Epithelial cell of proximal tubule (primary cell): ENCODE measurements around the gene ARHGEF17. TPM values are rescaled to one million over a fixed set of nuclear protein-coding genes. Genes with fewer than 3 reads are reported as not detected.

Experiments
- DNase-seq: peaks from one replicate; pipeline ENCODE4 v3.0.0-alpha.2; 2011; ENCODE audit warnings: low read depth
- H3K4me3 ChIP-seq: 2 replicates; pipeline ENCODE4 v1.5.1; 2011; ENCODE audit warnings: low read depth, mild to moderate bottlenecking, low read length
- CTCF ChIP-seq: conservative IDR thresholded peaks from 2 replicates; pipeline ENCODE4 v1.5.1; 2012; ENCODE audit warnings: low read depth, mild to moderate bottlenecking, low read length
- total RNA-seq: library from RNA; depleted of rRNA; stranded (reverse); fragments of >200 nt; gene quantifications from 2 replicates; pipeline ENCODE4 v1.2.3, GENCODE V29; 2015

ARHGEF17 gene
- total RNA-seq, 1 donor from 2014 or later = 26.4 TPM

DNA sequence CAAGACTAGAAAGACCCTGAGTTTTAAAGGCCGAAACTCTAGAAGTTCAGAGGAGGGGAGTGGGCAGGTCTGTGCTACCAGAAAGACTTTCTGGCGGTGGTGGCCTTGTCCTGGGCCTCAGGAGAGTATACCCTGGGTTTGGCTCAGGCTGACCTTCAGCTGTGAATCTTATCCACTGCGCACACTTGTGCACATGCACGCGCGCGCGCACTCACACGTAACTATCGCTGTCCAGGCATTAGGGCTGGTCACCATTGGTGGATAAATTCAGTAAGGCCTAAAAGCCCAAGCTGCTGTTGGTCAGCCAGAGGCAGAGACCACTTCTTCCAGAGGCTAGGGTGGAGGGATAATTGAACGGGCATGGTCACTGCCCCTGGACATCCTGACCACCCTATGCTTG lies 25.1 kb downstream of the ARHGEF17 start:
- no peak for DNase-seq
- no peak overlapping the region for H3K4me3 ChIP-seq
- no peak for TF ChIP-seq CTCF

DNA sequence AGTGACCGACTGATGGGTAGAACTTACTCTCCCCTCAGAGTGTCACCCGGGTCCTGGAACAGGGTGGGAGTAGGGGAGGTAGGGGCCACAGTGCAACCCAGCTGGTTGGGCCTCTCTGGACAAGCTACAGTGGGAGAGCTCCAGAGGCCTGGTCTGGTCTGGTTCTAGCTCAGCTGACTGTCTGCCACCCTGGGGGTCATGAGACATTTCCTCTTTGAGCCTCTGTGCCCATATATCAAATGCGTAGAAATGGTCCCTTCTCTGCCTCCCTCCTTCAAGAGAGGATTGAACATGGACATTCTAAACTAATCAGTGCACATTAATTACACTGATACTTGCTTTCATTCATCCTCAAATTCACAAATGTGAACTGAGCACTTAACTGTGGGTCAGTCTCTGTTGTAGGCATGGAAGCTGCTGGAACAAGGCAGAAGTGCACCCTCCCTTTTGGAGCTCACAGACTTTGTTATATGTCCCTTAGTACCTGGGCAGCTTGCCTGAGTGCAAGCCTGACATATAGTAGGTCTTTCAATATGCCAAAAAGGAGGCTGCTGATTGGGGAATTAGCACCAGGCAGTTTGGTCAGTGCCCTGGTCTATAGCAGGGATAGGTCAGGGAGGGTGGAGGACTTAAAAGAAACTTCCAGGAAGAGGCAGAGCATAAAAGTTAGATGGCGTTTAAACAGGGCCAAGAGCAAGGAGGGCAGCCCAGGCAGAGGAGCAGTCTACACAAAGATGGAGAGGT lies 25.7 kb downstream of the ARHGEF17 start:
- DNase-seq = no peak
- no peak overlapping the region for H3K4me3 ChIP-seq
- no peak for TF ChIP-seq CTCF

DNA sequence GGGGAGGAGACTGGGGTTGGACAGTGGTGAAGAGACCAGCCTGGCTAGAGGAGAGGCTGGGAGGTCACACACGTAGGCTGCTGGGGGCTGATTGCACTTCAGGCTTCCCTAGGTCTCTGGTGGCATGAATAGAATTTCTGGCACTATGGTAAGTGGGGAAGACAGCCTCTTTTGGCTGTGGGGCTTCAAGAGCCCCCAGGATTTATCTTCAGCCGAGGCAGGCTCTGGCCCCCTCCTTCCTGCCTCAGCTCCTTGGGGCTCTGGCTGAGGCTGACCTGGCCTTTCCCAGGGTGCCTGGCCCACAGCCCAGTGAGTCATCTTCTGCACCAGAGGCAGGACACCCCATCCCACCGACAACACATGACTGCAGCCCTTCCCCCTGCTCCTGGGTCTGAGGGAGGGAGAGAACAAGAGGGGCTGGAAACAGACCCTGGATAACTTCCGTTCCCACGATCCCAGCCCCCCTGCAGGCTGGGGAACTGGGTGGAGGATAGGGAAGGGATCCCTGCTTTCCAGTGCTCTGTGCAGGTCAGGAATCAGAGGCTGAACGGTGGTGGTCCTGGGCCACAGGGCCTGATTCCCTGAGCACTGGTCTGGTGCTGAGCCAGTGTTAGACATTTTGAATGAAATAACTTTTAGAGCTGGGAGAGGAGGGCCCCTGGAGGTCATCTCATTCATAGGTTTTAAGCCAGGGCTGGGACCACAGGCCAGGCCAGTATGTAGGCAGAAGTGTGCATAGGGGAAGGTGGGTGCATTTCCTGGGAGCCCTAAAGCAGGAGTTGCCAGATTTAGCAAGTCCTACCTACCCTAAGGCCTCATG lies 26.5 kb downstream of the ARHGEF17 start:
- peak; percentile 10 for TF ChIP-seq CTCF
- peak; percentile 35 for DNase-seq
- H3K4me3 ChIP-seq = no peak overlapping the region

DNA sequence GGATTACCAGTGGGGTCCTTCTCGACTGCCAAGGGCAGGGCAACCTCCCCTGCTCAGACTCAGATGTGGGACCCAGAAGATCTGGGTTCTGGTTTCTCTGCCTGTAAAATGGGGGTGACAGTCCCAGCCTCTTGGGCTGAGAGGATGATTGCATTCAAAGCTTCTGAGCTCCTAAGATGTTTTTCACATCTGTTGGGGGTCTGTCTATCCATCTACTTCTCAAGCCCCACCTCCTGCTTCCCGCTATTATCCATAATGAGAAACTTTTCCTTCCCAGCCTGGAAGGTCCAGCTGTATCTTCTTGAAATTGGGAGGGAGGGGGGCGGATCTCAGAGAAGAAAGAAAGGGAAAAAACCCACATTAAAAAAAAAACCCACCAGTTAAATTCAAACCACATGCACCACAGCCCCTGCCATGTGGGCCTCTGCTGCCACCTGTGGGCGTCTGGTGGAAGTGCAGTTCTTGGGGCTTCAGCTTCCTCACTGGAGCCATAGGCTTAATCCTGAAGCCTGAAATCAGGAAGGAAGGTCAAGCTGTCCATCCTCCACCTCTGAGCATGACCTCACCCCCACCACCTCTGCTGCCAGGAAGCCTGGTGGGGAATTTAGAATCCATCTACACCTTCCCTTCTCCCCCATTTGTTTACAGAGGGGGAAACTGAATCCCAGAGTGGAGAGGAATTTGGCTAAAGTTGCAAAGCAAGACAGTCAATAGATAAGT lies 27.3 kb downstream of the ARHGEF17 start:
- H3K4me3 ChIP-seq = no peak overlapping the region
- peak; percentile 99 for TF ChIP-seq CTCF
- DNase-seq = no peak

- TF ChIP-seq CTCF = no peak
- no peak overlapping the region for H3K4me3 ChIP-seq
- no peak for DNase-seq
These were observed 29.8 kb downstream of the ARHGEF17 start for GRCh38 chr11:73337846-73338245.

DNA sequence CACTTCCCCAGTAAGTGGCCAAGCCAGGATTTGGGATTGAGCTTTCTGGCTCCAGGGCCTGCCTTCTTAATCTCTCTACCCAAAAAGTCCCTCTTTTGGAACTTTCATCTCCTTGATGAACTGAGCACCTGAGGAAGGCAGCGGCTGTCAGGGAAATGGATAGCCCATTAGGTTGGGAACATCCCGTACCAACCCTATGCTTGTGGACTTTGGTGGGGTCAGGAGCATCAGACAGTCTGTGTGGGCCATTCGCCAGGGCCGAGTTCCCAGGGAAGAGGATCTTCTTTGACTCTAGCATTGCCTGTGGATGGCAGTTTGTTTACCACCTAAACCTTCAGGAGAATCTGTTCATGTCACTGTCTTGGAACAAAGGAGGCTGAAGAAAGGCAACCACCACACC lies 30.2 kb downstream of the ARHGEF17 start:
- TF ChIP-seq CTCF = no peak
- DNase-seq = no peak
- H3K4me3 ChIP-seq = no peak overlapping the region
